HEK293 (cell line): ENCODE measurements around the gene NUMBL.

Experiments
- ATF2 ChIP-seq: fragments of 450-650 bp; formaldehyde crosslinking; IDR thresholded peaks from 2 replicates; pipeline ENCODE4 v1.5.1; 2016; ENCODE audit warnings: missing biosample characterization, missing genetic modification characterization, low read depth
- CTCF ChIP-seq: fragments of 450-650 bp; formaldehyde crosslinking; IDR thresholded peaks from 2 replicates; pipeline ENCODE4 v1.5.1; 2016; ENCODE audit warnings: missing biosample characterization, missing genetic modification characterization
- ZNF654 ChIP-seq: fragments of 450-650 bp; formaldehyde crosslinking; IDR thresholded peaks from 2 replicates; pipeline ENCODE4 v1.5.1; 2016; ENCODE audit warnings: low read depth, missing biosample characterization, missing genetic modification characterization
- ZNF704 ChIP-seq: fragments of 450-650 bp; formaldehyde crosslinking; IDR thresholded peaks from 2 replicates; pipeline ENCODE4 v1.5.1; 2016; ENCODE audit warnings: missing biosample characterization, missing genetic modification characterization

- TF ChIP-seq ATF2 (tag by site-specific recombination): no peak
- no peak for TF ChIP-seq CTCF
- TF ChIP-seq ZNF654 (tag by site-specific recombination): no peak
- no peak for TF ChIP-seq ZNF704 (tag by site-specific recombination)
Measured at GRCh38 chr19:40693150-40693788, 2.8 kb upstream of the NUMBL start.
